NT2/D1 (cell line): ENCODE measurements around the gene PIPOX.

Experiments
- SUZ12 ChIP-seq: IDR thresholded peaks from 2 replicates; pipeline ENCODE4 v1.6.1; 2011; ENCODE audit not compliant: insufficient read length, insufficient read depth; ENCODE audit errors: extremely low read depth
- ZNF274 ChIP-seq: IDR thresholded peaks from 2 replicates; pipeline ENCODE4 v1.6.1; 2011; ENCODE audit warnings: mild to moderate bottlenecking, low read depth, low read length

DNA sequence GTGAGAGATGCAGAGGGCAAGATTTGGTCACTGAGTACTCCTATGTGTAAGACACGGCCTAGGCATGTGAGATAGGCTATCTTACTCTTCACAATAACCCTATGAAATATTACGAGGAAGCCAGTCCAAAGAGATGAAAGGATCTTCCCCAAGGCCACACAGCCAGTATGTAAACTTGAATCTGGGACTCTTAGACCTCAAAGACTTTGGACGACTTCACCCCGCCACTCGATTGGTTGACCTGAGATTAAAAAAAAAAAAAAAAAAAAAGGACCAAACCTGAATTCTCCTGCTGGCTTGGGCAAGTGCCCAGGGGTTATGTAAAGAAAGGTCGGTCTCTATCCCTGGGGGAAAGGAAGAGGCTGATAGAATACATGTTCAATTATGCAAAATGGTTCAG is 33.1 kb downstream of the PIPOX start:
- TF ChIP-seq ZNF274 (no peak), SUZ12 (no peak)
